ENCODE measurements around the gene PLXNB1.
"Not testable (repeated sequence)": the region's sequence is repeated elsewhere in the genome, so short reads cannot be mapped to it uniquely, and the experiment has no call there.

Gene PLXNB1, protein sequence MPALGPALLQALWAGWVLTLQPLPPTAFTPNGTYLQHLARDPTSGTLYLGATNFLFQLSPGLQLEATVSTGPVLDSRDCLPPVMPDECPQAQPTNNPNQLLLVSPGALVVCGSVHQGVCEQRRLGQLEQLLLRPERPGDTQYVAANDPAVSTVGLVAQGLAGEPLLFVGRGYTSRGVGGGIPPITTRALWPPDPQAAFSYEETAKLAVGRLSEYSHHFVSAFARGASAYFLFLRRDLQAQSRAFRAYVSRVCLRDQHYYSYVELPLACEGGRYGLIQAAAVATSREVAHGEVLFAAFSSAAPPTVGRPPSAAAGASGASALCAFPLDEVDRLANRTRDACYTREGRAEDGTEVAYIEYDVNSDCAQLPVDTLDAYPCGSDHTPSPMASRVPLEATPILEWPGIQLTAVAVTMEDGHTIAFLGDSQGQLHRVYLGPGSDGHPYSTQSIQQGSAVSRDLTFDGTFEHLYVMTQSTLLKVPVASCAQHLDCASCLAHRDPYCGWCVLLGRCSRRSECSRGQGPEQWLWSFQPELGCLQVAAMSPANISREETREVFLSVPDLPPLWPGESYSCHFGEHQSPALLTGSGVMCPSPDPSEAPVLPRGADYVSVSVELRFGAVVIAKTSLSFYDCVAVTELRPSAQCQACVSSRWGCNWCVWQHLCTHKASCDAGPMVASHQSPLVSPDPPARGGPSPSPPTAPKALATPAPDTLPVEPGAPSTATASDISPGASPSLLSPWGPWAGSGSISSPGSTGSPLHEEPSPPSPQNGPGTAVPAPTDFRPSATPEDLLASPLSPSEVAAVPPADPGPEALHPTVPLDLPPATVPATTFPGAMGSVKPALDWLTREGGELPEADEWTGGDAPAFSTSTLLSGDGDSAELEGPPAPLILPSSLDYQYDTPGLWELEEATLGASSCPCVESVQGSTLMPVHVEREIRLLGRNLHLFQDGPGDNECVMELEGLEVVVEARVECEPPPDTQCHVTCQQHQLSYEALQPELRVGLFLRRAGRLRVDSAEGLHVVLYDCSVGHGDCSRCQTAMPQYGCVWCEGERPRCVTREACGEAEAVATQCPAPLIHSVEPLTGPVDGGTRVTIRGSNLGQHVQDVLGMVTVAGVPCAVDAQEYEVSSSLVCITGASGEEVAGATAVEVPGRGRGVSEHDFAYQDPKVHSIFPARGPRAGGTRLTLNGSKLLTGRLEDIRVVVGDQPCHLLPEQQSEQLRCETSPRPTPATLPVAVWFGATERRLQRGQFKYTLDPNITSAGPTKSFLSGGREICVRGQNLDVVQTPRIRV (N-terminal part only)

DNA sequence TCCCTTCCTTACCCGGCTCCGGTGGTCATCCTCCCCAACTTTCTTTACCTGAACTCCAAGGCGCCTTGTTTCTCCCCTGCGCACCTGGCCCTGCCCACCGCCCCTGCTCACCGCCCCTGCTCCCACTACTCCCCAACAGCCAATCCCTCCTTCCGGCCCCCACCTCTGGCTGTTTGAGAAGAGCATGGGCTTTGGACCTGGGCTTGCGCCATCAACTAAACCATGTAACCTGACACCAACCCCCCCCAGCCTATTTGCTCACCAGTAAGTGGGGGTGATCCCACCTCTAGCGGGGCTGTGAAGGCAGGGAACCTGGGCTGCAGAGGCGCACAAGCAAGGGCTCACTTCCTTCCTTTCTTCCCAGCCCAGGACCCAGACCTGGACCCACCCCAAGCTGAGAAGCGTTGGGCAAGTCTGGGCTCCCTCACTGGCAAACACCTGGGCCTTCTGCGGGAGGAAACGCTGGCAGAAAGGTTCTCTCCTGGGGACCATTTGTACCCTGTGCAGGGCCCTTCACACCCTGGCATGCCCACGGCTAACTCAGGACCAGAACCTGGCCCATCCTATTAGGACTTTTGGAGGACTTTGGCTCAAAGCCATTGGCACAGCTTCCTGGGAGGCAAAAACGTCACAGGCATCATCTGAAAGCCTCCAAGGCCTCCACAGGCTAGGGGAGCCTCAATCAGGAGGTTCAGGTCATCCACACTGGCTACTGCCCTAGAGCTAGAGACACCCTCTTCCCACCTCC lies at the start of gene PLXNB1:
TSS of gene PLXNB1 (minus strand) at position 127 of the 748 bp plus-strand sequence. CDS start 5,475 bp downstream, outside the sequence.
- no peak for DNase-seq (ENCODE audit: low spot score)

DNA sequence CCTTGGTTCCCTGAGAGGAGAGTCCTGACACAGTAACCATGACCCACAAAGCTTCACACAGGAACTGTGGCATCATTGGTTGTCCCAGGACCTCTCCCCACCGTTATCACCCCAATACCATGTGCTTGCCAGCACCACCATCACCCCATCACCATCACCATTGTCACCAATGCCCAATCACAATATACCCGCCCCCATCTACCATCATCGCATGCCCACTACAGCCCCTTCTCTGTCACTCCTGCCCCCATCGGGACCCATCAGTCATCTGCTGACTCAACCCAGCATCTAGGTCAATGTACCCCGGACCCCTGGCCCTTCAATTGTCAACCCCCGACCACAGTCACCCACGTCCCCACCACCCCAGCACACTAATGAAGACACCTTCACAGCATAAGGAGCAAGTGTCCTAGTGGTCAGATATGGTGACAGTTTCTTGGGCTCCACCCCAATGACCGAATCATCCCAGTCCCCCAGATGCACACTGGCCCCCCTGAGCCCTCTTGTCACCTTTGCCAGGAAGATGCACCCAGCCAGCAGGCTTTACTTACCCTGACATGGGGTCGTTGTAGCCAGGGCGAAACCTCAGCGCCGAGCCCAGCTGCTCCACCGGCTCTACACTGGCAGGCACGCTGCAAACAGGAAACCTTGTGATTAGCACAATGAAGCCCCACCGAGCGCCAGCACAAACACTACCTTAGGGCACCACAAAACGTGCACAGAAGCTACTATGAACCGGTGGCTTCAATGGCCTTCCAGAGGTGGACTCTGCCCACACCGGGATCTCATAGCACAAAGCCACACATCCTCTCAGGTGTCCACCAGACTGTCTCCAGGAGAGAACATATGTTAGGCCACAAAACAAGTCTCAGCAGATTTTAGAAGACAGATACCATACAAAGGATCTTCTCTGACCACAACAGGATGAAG lies 49.0 kb upstream of the PLXNB1 start:
- no peak for DNase-seq (ENCODE audit: low spot score)

DNA sequence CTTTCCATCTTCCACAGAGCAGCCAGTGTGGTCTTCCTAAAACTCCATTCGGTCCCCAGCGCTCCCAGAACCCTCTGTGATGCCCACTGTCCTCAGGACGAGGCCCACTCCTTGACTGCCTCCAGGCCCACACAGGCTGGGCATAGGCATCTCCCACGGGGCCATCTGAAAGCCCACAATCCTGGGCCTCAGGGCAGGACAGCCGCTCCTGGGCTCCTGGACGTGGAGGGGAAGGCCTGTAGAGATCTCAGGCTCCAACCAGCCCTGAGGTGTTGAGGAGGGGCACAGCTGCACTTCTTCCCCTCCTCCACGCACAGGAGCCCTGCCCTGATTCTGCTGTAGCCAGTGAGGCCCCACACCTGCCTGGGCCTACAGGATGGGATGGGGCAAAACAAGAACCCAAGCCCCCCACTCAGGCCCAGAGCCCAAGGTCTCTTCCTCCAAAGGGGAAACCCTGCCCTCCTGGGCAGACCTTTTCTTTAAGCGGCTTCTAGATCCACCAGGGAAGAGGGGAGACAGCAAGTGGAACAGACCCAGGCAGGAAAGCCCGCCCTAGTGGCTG lies 48.2 kb upstream of the PLXNB1 start:
- DNase-seq (ENCODE audit: low spot score), result no peak

GRCh38 chr3:48476426-48477053 lies 46.7 kb upstream of the PLXNB1 start:
- no peak for DNase-seq (ENCODE audit: low spot score)

DNA sequence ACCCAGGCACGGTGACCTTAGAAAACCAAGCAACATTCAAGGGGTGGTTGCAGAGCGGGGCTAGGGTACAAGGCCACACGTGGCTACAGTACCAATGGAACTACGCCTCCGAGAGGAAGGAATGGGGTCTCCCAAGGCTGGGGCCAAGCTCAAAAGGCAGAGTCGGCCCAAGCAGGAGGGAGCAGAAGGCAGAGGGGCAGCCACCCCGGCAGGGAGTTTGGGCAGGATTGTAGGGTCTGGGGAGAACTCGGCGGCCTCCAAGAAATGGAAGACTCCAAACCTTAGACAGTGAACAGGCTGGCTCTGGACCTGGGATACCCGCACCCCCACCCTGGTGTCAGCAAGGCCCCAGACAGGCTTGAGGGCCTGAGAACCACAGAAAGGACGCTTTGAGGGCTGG lies 45.3 kb upstream of the PLXNB1 start:
- DNase-seq (ENCODE audit: low spot score), result no peak

DNA sequence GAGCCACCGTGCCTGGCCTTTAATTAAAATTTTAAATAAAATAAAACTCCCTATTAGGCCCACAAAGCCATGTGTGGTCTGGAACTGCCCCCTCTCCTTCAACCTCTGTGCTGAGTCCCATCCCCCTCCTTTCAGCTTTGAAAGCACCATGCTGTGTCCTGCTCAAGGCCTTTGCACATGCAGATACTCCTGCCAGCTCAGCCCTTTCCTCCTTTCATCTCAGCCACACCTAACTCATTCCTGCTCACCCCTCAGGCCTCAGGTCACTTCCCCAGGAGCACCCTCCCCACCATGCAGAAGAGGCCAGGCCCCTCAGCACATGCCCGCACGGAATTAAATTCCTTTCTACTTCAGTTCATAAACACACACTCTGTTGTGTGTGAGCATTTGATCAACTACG lies 44.7 kb upstream of the PLXNB1 start:
- DNase-seq (ENCODE audit: low spot score), result no peak

DNA sequence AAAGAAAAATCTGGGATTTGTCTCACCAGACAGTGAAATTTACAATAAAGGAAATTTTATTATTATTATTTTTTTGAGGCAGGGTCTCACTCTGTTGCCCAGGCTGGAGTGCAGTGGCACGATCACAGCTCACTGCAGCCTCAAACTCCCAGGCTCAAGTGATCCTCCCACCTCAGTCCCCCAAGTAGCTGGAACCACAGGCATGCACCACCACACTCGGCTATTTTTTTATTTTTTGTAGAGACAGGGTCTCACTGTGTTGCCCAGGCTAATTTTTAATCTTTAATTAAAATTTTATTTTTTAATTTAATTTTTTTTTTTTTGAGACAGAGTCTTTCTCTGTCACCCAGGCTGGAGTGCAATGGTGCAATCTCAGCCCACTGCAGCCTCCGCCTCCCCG lies 44.1 kb upstream of the PLXNB1 start:
- DNase-seq (ENCODE audit: low spot score), result not testable (repeated sequence)

- DNase-seq (ENCODE audit: low spot score), result no peak
These were observed 43.7 kb upstream of the PLXNB1 start for GRCh38 chr3:48473617-48473952.

DNA sequence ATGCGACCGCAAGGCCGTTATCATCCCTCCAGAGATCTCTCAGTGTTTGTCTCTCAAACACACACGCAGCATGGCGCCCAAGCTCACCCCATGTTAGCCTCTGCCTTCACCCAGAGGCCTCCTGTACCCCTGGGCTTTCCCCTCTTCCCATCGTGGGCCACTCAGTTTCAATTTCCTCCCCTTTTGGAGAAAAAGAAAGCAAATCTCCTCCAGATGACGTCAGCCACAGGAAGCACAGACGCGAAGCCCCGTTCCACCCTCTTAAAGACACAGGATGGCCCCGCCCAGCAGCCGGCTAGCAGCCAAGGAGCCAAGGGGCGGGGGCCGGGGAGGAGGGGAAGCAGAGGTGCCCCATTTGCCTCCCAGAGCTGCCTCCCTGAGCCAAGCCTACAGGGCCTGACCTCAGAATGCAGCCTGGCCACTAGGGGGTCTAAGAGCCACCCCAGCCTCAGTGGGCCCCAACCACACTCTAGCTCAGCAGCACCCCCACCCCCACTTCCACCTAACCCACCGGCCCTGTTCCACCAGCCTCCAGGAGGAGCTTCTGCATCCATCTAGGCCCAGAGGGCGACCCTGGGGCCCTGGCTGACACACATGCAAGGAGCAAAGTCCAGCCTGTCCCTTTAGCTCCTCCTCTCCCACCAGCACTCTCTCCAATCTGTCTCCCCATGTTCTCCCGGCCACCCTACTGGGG lies 43.2 kb upstream of the PLXNB1 start:
- peak; percentile 94 for DNase-seq (ENCODE audit: low spot score)

- DNase-seq (ENCODE audit: low spot score), result no peak
These were observed 42.7 kb upstream of the PLXNB1 start for GRCh38 chr3:48472673-48472922.

DNA sequence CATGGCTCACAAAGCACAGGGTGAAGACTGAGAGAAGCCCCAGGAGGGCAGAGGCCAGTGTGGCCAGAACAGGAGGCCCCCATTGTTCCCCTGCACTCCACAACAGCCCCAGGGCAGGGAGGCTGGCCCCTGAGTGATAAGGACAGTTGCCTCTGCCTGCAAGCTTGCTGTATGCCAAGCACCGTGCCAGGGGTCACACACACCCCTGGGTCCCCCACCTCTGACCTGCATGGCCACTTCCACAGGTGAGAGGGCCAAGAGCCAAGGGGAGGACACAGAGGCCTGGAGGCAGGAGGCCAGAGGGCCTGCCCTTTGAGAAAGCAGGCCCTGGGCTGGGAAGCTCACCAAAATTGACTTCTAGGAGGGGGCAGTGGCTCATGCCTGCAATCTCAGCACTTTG lies 40.4 kb upstream of the PLXNB1 start:
- no peak for DNase-seq (ENCODE audit: low spot score)

- DNase-seq (ENCODE audit: low spot score), result no peak
These were observed 39.4 kb upstream of the PLXNB1 start for GRCh38 chr3:48469046-48469915.

DNA sequence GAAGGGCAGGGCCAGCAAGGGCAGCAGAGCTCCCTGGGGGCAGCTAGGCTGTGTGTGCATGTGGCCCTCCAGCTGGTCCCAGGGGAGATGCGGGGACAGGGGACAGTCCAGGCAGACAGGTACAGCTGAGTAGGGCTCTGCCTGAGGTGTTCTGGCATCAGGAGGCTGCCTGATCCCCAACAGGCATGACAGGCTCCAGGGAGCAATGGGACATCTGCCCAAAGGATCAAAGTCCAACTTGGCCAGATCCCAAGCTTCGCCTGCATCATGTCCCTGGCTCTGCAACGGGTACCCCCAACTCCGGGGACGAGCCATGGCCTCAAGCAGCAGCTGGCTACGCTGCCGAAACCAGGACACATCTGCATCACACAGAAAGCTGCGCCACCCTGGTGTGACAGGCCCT lies 38.4 kb upstream of the PLXNB1 start:
- no peak for DNase-seq (ENCODE audit: low spot score)

GRCh38 chr3:48467473-48468267 lies 37.8 kb upstream of the PLXNB1 start:
- DNase-seq (ENCODE audit: low spot score), result no peak

DNA sequence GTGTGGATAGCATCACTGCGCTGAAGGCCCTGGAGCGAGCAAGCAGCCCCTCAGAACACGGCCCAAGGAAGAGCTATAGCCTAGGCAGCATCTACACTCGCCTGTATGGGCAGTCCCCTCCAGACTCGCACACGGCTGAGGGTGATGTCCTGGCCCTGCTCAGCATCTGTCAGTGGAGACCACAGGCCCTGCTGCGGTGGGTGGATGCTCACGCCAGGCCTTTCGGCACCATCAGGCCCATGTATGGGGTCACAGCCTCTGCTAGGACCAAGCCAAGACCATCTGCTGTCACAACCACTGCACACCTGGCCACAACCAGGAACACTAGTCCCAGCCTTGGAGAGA lies 37.2 kb upstream of the PLXNB1 start:
- DNase-seq (ENCODE audit: low spot score), result no peak

GRCh38 chr3:48466386-48467109 lies 36.7 kb upstream of the PLXNB1 start:
- no peak for DNase-seq (ENCODE audit: low spot score)

All from hepatic stellate cell (primary cell).